ENCODE measurements around the gene ATXN10.

Gene ATXN10

DNA sequence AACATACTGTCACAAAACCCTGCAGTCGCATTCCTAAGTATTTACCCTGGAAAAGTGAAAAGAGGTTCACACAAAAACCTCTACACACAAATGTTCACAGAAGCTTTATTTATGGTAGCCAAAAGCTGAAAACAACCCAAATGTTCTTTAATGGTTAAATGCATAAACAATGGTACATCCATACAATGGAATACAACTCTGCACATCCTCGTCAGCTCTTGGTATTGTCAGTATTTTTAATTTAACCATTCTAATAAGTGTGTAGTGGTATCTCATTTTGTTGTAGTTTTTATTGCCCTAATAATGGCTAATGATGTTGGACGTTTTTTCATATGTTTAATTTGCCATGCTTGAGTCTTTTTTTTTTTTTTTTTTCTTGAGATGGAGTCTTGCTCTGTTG lies 99.4 kb downstream of the ATXN10 start:
- Histone ChIP-seq H3K4me3 (replicated peaks; ENCODE audit: insufficient read depth, low read length) (no peak overlapping the region), H3K27me3 (ENCODE audit: insufficient read depth, poor library complexity, severe bottlenecking) (no peaks in the 10 kb centered on the region), H3K27ac (replicated peaks) (no peak overlapping the region)
- no peak for TF ChIP-seq GABPA (IDR thresholded peaks at IDR 0.05; ENCODE audit: low read depth)
- TF ChIP-seq POLR2AphosphoS5 (IDR thresholded peaks at IDR 0.05; ENCODE audit: low read depth), result no peak
- TF ChIP-seq SPI1 (IDR thresholded peaks at IDR 0.05; ENCODE audit: borderline replicate concordance, low read depth), result no peak
- TF ChIP-seq CTCF (IDR thresholded peaks at IDR 0.05; ENCODE audit: insufficient read depth, low read length), result no peak
- TF ChIP-seq, protein P1, sequence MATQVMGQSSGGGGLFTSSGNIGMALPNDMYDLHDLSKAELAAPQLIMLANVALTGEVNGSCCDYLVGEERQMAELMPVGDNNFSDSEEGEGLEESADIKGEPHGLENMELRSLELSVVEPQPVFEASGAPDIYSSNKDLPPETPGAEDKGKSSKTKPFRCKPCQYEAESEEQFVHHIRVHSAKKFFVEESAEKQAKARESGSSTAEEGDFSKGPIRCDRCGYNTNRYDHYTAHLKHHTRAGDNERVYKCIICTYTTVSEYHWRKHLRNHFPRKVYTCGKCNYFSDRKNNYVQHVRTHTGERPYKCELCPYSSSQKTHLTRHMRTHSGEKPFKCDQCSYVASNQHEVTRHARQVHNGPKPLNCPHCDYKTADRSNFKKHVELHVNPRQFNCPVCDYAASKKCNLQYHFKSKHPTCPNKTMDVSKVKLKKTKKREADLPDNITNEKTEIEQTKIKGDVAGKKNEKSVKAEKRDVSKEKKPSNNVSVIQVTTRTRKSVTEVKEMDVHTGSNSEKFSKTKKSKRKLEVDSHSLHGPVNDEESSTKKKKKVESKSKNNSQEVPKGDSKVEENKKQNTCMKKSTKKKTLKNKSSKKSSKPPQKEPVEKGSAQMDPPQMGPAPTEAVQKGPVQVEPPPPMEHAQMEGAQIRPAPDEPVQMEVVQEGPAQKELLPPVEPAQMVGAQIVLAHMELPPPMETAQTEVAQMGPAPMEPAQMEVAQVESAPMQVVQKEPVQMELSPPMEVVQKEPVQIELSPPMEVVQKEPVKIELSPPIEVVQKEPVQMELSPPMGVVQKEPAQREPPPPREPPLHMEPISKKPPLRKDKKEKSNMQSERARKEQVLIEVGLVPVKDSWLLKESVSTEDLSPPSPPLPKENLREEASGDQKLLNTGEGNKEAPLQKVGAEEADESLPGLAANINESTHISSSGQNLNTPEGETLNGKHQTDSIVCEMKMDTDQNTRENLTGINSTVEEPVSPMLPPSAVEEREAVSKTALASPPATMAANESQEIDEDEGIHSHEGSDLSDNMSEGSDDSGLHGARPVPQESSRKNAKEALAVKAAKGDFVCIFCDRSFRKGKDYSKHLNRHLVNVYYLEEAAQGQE (IDR thresholded peaks at IDR 0.05; ENCODE audit: insufficient replicate concordance, low read depth), result no peak
- DNase-seq (ENCODE audit: low read depth in 1 of 2, low spot score in 1 of 2), result no peak

DNA sequence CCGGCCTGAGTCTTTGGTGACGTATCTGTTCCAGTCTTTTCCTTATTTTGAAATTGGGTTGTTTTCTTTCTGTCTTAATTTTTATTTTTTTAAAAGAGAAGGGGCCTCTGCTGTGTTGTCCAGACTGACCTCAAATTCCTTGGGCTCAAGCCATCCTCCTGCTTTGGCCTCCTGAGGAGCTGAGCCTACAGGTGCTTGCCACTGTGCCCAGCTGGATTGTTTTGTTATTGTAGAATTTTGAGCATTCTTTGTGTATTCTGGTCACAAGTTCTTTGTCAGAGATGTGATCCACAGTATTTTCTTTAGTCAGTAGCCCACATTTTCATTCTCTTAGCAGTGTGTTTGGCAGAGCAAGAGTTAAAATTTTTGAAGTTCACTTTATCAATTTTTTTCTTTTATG lies 100.1 kb downstream of the ATXN10 start:
- H3K27ac ChIP-seq (replicated peaks), result no peak overlapping the region
- H3K4me3 ChIP-seq (replicated peaks; ENCODE audit: insufficient read depth, low read length), result no peak overlapping the region
- TF ChIP-seq POLR2AphosphoS5 (IDR thresholded peaks at IDR 0.05; ENCODE audit: low read depth) (no peak), GABPA (IDR thresholded peaks at IDR 0.05; ENCODE audit: low read depth) (no peak), CTCF (IDR thresholded peaks at IDR 0.05; ENCODE audit: insufficient read depth, low read length) (no peak), SPI1 (IDR thresholded peaks at IDR 0.05; ENCODE audit: borderline replicate concordance, low read depth) (no peak)
- TF ChIP-seq, protein P1 (IDR thresholded peaks at IDR 0.05; ENCODE audit: insufficient replicate concordance, low read depth), result no peak
- no peak for DNase-seq (ENCODE audit: low read depth in 1 of 2, low spot score in 1 of 2)
- H3K27me3 ChIP-seq (ENCODE audit: insufficient read depth, poor library complexity, severe bottlenecking), result no peaks in the 10 kb centered on the region

GRCh38 chr22:45772743-45773142 lies 101.1 kb downstream of the ATXN10 start:
- no peak overlapping the region for H3K27ac ChIP-seq (replicated peaks)
- no peak for DNase-seq (ENCODE audit: low read depth in 1 of 2, low spot score in 1 of 2)
- H3K4me3 ChIP-seq (replicated peaks; ENCODE audit: insufficient read depth, low read length), result no peak overlapping the region
- H3K27me3 ChIP-seq (ENCODE audit: insufficient read depth, poor library complexity, severe bottlenecking), result no peaks in the 10 kb centered on the region
- TF ChIP-seq, protein P1 (IDR thresholded peaks at IDR 0.05; ENCODE audit: insufficient replicate concordance, low read depth), result no peak
- TF ChIP-seq GABPA (IDR thresholded peaks at IDR 0.05; ENCODE audit: low read depth) (no peak), POLR2AphosphoS5 (IDR thresholded peaks at IDR 0.05; ENCODE audit: low read depth) (no peak)

Data from HL-60 (cell line).